ENCODE data around the gene AUH.

DNA sequence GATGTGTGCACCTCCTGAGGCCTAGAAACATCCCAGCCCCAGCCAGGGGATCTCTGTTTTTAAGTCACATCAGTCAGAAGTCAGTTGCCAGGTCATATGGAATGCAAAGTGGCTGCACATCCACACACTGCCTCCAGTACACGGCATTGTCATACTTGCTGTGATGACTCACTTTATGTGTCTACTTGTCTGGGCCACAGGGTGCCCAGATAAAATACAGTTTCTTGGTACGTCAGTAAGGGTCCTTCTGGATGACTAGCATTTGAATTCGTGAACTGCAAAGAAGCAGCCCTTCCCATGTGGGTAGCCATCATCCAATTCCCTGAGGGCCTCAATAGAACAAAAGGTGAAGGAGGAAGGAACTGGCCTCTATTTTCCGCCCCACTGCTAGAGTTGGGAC, 27.7 kb downstream of the AUH start:
- no peak for TF ChIP-seq POLR2AphosphoS5 (IDR thresholded peaks at IDR 0.05)
- TF ChIP-seq, protein P1, sequence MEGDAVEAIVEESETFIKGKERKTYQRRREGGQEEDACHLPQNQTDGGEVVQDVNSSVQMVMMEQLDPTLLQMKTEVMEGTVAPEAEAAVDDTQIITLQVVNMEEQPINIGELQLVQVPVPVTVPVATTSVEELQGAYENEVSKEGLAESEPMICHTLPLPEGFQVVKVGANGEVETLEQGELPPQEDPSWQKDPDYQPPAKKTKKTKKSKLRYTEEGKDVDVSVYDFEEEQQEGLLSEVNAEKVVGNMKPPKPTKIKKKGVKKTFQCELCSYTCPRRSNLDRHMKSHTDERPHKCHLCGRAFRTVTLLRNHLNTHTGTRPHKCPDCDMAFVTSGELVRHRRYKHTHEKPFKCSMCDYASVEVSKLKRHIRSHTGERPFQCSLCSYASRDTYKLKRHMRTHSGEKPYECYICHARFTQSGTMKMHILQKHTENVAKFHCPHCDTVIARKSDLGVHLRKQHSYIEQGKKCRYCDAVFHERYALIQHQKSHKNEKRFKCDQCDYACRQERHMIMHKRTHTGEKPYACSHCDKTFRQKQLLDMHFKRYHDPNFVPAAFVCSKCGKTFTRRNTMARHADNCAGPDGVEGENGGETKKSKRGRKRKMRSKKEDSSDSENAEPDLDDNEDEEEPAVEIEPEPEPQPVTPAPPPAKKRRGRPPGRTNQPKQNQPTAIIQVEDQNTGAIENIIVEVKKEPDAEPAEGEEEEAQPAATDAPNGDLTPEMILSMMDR (IDR thresholded peaks at IDR 0.05; ENCODE audit: poor library complexity, severe bottlenecking), result no peak
- no peak for TF ChIP-seq SMC3 (conservative IDR thresholded peaks at IDR 0.05; ENCODE audit: poor library complexity)
